CD4-positive, alpha-beta T cell (primary cell): Measurements from ENCODE around the gene CHST2. TPM values are rescaled to one million over a fixed set of nuclear protein-coding genes. Genes with fewer than 3 reads are reported as not detected.

Experiments used
- ATAC-seq: fragments of 200-7000 bp; cut with Tn5 transposase; one replicate; pipeline ENCODE4 v1.10.0; 2022; ENCODE audit warnings: mild to moderate bottlenecking; ENCODE audit not compliant: poor library complexity
- CTCF ChIA-PET: fragments of 350-600 bp; sonication (Branson Sonifier 250); formaldehyde crosslinking; loops from one replicate; lab custom pipeline; 2021; ENCODE audit warnings: antibody characterized with exemption, inconsistent platforms; lab: Charles Lee
- POLR2A ChIA-PET: fragments of 350-600 bp; sonication (Branson Sonifier 250); formaldehyde crosslinking; loops from one replicate; lab custom pipeline; 2021; ENCODE audit warnings: antibody characterized with exemption, inconsistent platforms; lab: Charles Lee
- DNase-seq, 14 experiments: peaks; one replicate each; pipeline ENCODE4 v3.0.0-alpha.2; 2013 to 2020; ENCODE audit warnings: mixed read lengths in 2 of 14
- H3K27ac ChIP-seq, 2 donors: one replicate each; pipeline versions ENCODE4 v1.5.1 to v1.7.0; 2013; ENCODE audit warnings: low read length in 2 of 2, low read depth in 1 of 2, mild to moderate bottlenecking in 1 of 2
- H3K27me3 ChIP-seq, 2 experiments: 1 replicate in 1 of 2; 2 replicates in 1 of 2; pipeline versions ENCODE4 v1.6.1 to v1.7.0; 2013; ENCODE audit warnings: low read length in 2 of 2, control low read depth in 1 of 2, mild to moderate bottlenecking in 1 of 2, moderate library complexity in 1 of 2; ENCODE audit not compliant: insufficient read depth in 2 of 2, control insufficient read depth in 1 of 2
- H3K36me3 ChIP-seq: one replicate; pipeline ENCODE4 v1.6.1; 2013; ENCODE audit warnings: low read length, control low read depth; ENCODE audit not compliant: insufficient read depth
- H3K4me1 ChIP-seq: one replicate; pipeline ENCODE4 v1.6.1; 2013; ENCODE audit warnings: low read length, control low read depth; ENCODE audit not compliant: insufficient read depth
- H3K4me3 ChIP-seq: one replicate; pipeline ENCODE4 v1.5.1; 2013; ENCODE audit warnings: mild to moderate bottlenecking, low read length, moderate library complexity
- H3K9me3 ChIP-seq, 2 experiments: 1 replicate in 1 of 2; 2 replicates in 1 of 2; pipeline versions ENCODE4 v1.6.1 to v1.7.0; 2013; ENCODE audit warnings: low read length in 2 of 2, mild to moderate bottlenecking in 2 of 2, control low read depth in 1 of 2, moderate library complexity in 1 of 2; ENCODE audit not compliant: control insufficient read depth in 1 of 2, insufficient read depth in 1 of 2
- H3K27ac Mint-ChIP-seq: one replicate; pipeline ENCODE4 v1.8.0; 2020; ENCODE audit warnings: mixed read lengths
- H3K27me3 Mint-ChIP-seq: one replicate; pipeline ENCODE4 v1.8.0; 2021; ENCODE audit warnings: mixed read lengths
- H3K36me3 Mint-ChIP-seq: one replicate; pipeline ENCODE4 v1.8.0; 2021; ENCODE audit warnings: low read depth, mixed read lengths
- H3K4me1 Mint-ChIP-seq: one replicate; pipeline ENCODE4 v1.8.0; 2021; ENCODE audit warnings: low read depth, mixed read lengths
- H3K4me3 Mint-ChIP-seq: one replicate; pipeline ENCODE4 v1.8.0; 2020; ENCODE audit warnings: mild to moderate bottlenecking, mixed read lengths
- H3K9me3 Mint-ChIP-seq: one replicate; pipeline ENCODE4 v1.8.0; 2020; ENCODE audit warnings: mixed read lengths
- CTCF ChIP-seq: fragments of 200-600 bp; IDR thresholded peaks from one replicate; pipeline ENCODE4 v1.8.0; 2022; ENCODE audit warnings: antibody characterized with exemption, mild to moderate bottlenecking
- intact Hi-C, 2 experiments: fragments of 100-400 bp; cut with DNase I in 1 of 2; cut with micrococcal nuclease in 1 of 2; formaldehyde crosslinking; loops; one replicate each; pipeline versions ENCODE4 v1.15.1 to v1.9.0; 2023 to 2025; cut with DNase I, micrococcal nuclease
- total RNA-seq, 174 experiments: library from RNA in 2 of 174; stranded (reverse) in 2 of 174; gene quantifications; one replicate each; pipeline ENCODE4 v1.2.3 and lab custom pipeline; 2021 to 2026

Gene CHST2
- total RNA-seq, 2 experiments from 2014 or later, result 2.0 TPM

- H3K9me3 Mint-ChIP-seq, result peaks cover 3% of the 10 kb centered on the region
- intact Hi-C loops, result no loop called here
- H3K4me3 Mint-ChIP-seq, result no peak overlapping the region
- Histone ChIP-seq H3K4me1 (no peaks in the 10 kb centered on the region), H3K36me3 (no peaks in the 10 kb centered on the region), H3K27ac (no peak overlapping the region), H3K27me3 (peaks cover 0 to 3% of the 10 kb centered on the region in 2 experiments), H3K9me3 (peaks cover 4 to 22% of the 10 kb centered on the region in 2 experiments), H3K4me3 (no peak overlapping the region)
- CTCF ChIA-PET, result no interaction called here
- H3K27ac Mint-ChIP-seq, result no peak overlapping the region
- H3K4me1 Mint-ChIP-seq, result no peaks in the 10 kb centered on the region
- ATAC-seq (no peak), DNase-seq (no peak)
- TF ChIP-seq CTCF, result no peak
- H3K36me3 Mint-ChIP-seq, result no peaks in the 10 kb centered on the region
- peaks cover 4% of the 10 kb centered on the region for H3K27me3 Mint-ChIP-seq
- POLR2A ChIA-PET, result no interaction called here
Measured at GRCh38 chr3:143099690-143100089, 19.9 kb upstream of the CHST2 start.

- no peaks in the 10 kb centered on the region for H3K36me3 ChIP-seq
- Mint-ChIP-seq H3K9me3 (peaks cover 6% of the 10 kb centered on the region), H3K4me3 (no peak overlapping the region), H3K27me3 (peaks cover 4% of the 10 kb centered on the region), H3K36me3 (no peaks in the 10 kb centered on the region), H3K4me1 (no peaks in the 10 kb centered on the region), H3K27ac (no peak overlapping the region)
- ChIA-PET POLR2A (no interaction called here), CTCF (no interaction called here)
- peaks cover 0 to 3% of the 10 kb centered on the region in 2 experiments for H3K27me3 ChIP-seq
- H3K9me3 ChIP-seq, result peaks cover 11 to 21% of the 10 kb centered on the region in 2 experiments
- DNase-seq (no peak), ATAC-seq (no peak)
- intact Hi-C loops, result no loop called here
- H3K4me1 ChIP-seq, result no peaks in the 10 kb centered on the region
- H3K4me3 ChIP-seq, result no peak overlapping the region
- no peak overlapping the region for H3K27ac ChIP-seq
- no peak for TF ChIP-seq CTCF
Measured at GRCh38 chr3:143100451-143100850, 19.1 kb upstream of the CHST2 start.

- no peak for DNase-seq
- Mint-ChIP-seq H3K4me3 (no peak overlapping the region), H3K4me1 (no peaks in the 10 kb centered on the region), H3K27me3 (peaks cover 4% of the 10 kb centered on the region), H3K27ac (no peak overlapping the region), H3K9me3 (peaks cover 6% of the 10 kb centered on the region), H3K36me3 (no peaks in the 10 kb centered on the region)
- no peak for TF ChIP-seq CTCF
- peaks cover 0 to 3% of the 10 kb centered on the region in 2 experiments for H3K27me3 ChIP-seq
- H3K4me3 ChIP-seq, result no peak overlapping the region
- CTCF ChIA-PET, result no interaction called here
- H3K9me3 ChIP-seq, result peaks cover 13 to 18% of the 10 kb centered on the region in 2 experiments
- no peaks in the 10 kb centered on the region for H3K36me3 ChIP-seq
- no peaks in the 10 kb centered on the region for H3K4me1 ChIP-seq
- intact Hi-C loops, result no loop called here
- H3K27ac ChIP-seq, result no peak overlapping the region
- no peak for ATAC-seq
- POLR2A ChIA-PET, result no interaction called here
Measured at GRCh38 chr3:143101792-143102381, 17.7 kb upstream of the CHST2 start.
